Sciatic nerve (tissue), 2 donors: ENCODE results near the gene VAT1L. TPM values are rescaled to one million over a fixed set of nuclear protein-coding genes. Genes with fewer than 3 reads are reported as not detected.

Experiments used
- ATAC-seq: fragments of 200-7000 bp; cut with Tn5 transposase; one replicate; pipeline ENCODE4 v1.9.1; 2020; ENCODE audit warnings: mild to moderate bottlenecking, moderate library complexity
- DNase-seq: peaks from one replicate; pipeline ENCODE4 v3.0.0-alpha.2; 2020; ENCODE audit warnings: low spot score
- intact Hi-C: fragments of 100-400 bp; cut with DNase I; formaldehyde crosslinking; loops from one replicate; pipeline ENCODE4 v1.14.2; 2022
- total RNA-seq: library from RNA; stranded (reverse); fragmentation: NEBNext Ultra II Directional; extraction: Animal tissue kit (Norgen Biotek cat#: 25700); gene quantifications from one replicate; pipeline ENCODE4 v1.2.1, GENCODE V29; 2021
- donor health status: DM: no; HTN: no; CAD: no.
- donor health status: DM: no; HTN: no; CAD: no.

VAT1L gene
- total RNA-seq, 1 donor from 2014 or later: 36.1 TPM

DNA sequence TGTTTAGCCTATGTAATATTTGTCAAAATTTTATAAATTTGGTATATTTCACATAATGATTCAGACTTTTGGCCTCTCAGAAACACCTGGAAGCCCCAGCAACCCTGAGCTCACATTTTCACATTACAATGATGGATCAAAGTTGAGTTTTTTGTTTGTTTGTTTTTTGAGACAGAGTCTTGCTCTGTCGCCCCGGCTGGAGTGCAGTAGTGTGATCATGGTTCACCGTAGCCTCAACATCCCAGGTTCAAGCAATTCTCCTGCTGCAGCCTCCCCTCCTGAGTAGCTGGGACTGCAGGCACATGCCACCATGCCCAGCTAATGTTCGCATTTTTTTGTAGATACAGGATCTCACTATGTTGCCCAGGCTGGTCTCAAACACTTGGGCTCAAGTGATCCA, 10.6 kb upstream of the VAT1L start:
- intact Hi-C loops: no loop called here
- ATAC-seq (no peak), DNase-seq (no peak)

DNA sequence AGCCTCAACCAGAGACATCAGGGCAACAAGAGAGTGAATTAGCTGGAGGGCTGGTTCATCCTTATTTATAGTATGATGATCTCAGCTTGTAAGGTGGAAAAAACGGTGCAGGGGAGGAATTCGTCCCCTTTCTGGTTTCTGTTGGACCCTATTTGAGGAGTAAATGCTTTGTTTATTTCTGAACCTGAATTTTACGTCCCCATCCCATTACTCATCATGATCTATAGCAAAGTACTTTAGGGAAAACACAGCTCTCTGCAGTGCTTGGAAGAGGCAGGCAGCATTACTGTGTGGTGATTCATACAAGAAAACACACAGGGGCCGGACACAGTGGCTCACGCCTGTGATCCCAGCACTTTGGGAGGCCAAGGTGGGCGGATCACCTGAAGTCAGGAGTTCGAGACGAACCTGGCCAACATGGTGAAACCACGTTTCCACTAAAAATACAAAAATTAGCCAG, 8.0 kb upstream of the VAT1L start:
- intact Hi-C loops: loop anchor here (5.0 kb wide), 1 partner anchor 52 kb away; no protein-coding TSS in a partner anchor
- ATAC-seq: no peak
- DNase-seq: no peak

DNA sequence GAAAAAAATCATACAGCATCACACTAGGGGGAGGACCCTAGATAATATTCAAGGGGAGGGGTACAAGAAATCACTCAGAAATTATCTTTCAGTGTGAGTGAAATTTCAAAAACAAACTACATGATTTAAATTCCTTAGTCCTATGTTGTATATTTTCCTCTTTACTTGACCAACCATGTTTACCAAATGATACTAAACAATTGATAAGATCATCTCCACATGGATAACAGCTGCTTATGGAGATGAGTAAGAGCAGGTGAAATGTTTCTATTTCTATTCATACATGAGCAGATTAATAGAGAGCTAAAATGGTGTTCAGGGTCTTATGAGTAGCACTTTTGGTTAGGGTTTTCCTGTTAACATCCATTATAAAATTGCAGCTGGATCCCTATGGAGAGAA, 7.3 kb upstream of the VAT1L start:
- ATAC-seq (no peak), DNase-seq (no peak)
- intact Hi-C loops: loop anchor here (5.0 kb wide), 1 partner anchor 51 kb away; no protein-coding TSS in a partner anchor

DNA sequence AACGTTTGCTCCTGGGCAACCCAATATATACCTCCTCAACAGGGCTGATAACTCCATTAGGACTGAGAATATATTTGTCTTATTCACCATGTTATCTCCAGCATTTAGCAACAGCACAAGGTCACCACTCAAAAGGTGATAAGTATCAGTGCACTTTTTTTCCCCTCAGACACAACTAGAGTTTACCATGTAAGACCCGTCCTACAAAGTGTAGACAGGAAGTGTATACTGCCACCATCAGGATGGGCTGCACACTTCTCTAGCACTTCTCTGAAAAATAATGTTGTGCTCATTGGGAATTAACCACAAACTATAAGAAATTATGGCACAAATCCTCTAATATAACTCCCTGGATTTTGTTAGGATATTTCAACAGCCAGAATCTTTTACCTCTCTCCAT, 5.7 kb upstream of the VAT1L start:
- intact Hi-C loops: loop anchor here (5.0 kb wide), 1 partner anchor 50 kb away; no protein-coding TSS in a partner anchor
- DNase-seq (no peak), ATAC-seq (no peak)

DNA sequence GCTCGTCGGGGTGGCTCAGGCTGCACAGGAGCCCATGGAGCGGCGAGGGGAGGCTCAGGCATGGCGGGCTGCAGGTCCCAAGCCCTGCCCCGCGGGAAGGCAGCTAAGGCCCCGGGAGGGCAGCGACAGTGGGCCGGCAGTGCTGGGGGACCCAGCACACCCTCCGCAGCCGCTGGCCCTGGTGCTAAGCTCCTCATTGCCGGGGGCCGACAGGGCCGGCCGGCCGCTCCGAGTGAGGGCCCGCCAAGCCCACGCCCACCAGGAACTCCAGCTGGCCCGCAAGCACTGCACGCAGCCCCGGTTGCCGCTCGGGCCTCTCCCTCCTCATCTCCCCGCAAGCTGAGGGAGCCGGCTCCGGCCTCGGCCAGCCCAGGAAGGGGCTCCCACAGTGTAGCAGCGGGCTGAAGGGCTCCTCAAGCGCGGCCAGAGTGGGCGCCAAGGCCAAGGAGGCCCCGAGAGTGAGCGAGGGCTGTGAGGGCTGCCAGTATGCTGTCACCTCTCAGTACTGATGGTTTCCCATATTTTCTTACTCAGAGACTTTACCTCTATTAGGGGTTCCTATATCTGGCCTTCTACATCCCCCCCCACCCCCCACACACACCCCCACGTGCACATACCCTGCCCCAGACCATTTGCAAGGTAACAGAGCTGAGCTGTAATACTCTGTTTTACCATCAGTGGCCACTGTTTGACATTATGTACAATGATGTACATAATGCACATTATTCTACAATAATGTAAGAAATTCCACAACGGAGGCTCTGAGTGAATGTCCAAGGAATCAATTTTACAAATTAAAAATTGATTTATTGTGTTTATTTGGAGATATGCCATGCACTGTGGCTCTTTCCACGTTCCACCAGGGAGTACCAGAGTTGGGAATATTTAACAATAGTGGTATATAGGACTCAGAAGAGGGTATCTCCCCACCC, 3.7 kb upstream of the VAT1L start:
- intact Hi-C loops: loop anchor here (5.0 kb wide), 1 partner anchor 48 kb away; no protein-coding TSS in a partner anchor
- DNase-seq (no peak), ATAC-seq (no peak)

DNA sequence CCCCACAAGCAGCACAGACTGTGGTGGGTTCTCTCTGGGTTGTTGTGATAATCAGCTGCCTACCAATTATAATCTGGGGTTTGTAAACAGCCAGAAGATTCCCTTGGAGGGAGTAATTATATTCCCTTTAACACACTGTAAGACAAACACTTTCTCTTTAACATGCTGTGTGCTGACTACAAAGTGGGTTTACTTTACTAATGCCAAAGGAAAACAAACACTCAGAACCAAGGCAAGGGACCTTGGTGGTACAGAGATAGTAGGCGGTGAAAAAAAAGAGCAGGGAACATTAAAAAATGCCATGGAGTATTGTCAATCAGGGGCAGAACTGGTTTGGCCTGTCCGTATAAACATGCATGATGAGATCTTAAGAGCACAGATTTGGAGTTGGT, 3.0 kb upstream of the VAT1L start:
- intact Hi-C loops: no loop called here

DNA sequence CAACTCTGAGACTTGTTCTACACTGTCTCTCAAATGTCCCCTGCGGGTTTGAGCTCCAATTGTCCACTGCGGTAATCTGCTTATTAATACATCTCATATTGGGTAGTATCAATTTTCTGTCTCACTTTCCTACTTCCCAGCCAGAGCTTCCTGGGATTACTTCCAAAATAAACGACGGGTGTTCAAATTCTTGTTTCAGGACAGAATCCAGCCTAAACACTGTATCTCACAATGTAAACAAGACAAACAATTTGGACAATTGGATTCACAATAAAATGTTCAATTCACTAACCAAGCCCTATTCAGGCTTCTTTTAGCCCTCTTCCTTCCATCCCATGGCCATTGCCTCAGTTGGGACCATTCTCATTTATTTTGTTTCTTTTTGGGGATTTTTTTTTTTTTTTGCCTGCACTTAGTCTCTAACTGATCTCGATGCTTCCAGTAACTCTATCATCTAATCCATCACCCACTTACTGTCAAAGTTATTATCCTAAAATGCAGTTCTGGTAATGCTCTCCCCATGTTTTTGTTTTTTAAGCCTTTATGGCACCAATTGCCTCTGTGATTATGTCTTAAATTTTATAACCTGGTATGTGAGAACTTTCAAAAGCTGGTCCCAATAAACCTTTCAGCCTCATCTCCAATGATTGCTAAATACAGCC, 2.0 kb upstream of the VAT1L start:
- ATAC-seq: no peak
- intact Hi-C loops: no loop called here
- no peak for DNase-seq

More for the DNA sequence above, 3.0 kb upstream of the VAT1L start:
- DNase-seq: no peak
- ATAC-seq: no peak

DNA sequence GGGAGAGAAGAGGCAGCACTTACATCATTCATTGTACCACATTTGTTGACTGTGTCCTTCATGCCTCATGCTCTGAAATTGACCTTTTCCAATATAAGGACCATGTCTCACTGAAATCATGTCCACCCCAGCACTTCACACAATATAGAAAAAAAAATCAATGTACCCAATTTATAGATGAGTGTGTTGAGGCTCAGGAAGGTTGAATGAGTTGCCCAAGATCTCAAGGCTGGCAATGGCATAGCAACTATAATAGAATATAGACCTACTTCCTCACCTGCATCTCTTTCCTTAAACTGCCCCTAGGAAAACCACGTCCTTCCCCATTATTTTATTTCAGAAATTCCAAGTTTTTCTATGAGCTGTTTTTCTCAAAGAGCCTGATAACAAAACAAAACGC, 912 bp upstream of the VAT1L start:
- intact Hi-C loops: no loop called here
- DNase-seq (no peak), ATAC-seq (no peak)

DNA sequence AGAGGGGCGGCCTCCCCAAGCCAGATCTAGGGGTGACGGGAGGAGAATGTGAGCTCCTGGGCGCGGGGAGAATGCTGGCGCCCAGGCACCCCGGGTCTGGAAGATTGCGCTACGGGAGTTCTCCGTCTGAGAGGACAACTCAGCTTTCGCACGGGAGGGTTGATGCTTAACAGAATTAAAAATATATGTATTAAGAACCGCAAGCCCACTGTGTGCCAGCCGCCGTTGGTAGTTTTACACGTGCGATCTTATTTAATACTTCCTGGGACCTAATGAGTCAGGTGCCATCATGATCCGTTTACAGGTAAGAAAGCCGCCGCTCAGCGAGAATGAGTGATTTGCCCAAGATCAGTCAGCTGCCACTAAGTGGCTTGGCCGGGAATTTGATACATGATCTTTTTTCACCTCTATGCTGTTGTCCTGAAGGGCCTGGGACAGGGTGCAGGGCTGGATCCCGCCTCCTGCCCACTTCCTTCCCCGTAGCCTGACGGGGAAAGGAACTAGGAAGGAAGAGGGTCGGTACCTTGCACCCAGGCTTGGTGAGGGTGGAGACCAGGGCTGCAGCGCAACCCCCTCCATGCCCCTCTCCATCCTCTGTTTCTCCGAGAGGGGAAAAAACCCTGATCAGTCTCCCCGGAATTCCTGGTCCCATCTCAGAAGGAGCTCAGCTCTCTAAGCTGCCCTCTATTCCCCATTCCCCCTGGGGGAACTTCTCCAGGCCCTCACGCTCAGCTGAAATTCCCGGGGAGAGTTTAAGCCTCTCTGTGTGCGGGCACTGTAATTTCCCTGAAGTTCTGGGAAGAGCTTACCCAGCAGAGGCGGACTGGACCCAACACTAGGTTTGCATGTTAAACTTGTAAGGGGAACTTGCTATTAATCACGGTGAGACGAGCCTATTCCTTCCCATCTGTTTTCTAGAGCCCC, 983 bp downstream of the VAT1L start:
- ATAC-seq (peak; percentile 14), DNase-seq (no peak)
- intact Hi-C loops: no loop called here

DNA sequence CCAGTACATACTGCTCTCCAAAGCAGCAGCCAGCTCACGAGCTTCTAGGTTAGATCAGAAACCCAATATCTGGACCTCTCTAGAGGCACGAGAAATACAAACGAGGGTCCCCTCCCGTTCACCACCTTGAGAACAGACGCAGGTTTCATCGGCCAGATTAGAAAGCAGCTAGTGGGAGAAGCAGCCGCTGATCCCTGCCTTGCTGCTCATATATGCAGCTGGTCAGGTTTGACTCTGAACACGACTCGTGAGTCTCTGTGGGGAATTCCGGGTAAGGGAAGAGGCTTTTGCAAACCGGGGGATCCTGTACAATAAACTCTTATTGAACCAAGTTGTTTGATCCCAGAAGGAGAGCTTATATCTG, 1.6 kb downstream of the VAT1L start:
- intact Hi-C loops: no loop called here
- ATAC-seq (no peak), DNase-seq (no peak)

DNA sequence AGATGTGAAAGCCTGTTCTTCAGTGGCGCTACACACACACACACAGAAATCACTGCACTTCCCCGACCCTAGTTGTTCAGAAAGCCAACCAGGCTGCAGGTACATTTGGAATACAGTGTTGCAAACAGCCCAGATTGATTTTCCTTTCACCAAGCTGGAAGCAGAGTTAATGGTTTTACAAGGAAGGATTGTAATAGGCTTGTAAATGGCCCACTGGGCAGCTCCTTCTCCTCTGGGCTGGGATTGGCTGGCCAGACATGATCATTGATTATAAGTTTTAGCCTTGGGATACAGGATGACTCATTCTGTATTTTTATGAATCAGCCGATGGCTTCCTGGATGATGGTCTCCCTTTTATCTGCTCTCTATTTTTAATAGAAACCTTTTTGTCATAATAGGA, 2.5 kb downstream of the VAT1L start:
- no peak for ATAC-seq
- intact Hi-C loops: no loop called here

DNA sequence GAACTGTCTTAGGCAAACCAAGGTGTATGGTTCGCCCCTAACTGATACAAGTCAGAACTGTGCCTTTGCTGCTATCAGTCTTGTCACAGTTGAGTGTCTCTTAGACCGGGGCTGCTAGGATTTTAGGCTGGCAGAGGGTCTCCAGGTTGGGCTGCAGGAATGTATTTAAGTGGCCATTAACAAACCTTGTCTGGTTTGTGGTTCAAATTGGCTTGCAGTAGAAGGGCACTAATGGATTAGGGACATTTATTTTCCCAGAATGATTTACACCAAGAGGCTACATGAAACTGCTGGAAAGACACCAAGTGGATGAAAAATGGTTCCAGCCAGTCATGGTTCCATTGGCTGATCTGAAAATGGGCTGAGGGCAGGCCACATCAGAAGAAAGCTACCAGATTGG, 5.1 kb downstream of the VAT1L start:
- DNase-seq: no peak
- ATAC-seq: no peak
- intact Hi-C loops: no loop called here

More for the DNA sequence above, 2.5 kb downstream of the VAT1L start:
- DNase-seq: no peak

DNA sequence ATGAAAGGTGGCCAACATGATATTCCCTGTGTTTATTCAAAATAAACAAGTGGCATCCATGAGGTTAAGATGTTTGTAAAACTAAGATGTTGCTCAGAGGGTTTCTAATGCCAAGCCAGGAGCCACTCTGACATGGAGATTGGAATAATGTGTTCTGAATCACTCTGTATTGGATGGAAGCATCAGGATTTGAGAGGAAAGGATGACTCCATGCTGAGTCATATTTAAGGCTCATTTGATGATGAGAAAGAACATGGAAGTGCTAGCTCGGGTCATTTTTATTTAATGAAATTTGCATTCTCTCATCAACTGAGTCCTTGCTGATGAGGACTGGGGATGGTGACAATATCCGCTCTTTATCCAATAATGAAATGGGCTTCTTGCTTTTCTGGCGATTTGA, 6.2 kb downstream of the VAT1L start:
- DNase-seq: no peak
- ATAC-seq: no peak
- intact Hi-C loops: no loop called here

DNA sequence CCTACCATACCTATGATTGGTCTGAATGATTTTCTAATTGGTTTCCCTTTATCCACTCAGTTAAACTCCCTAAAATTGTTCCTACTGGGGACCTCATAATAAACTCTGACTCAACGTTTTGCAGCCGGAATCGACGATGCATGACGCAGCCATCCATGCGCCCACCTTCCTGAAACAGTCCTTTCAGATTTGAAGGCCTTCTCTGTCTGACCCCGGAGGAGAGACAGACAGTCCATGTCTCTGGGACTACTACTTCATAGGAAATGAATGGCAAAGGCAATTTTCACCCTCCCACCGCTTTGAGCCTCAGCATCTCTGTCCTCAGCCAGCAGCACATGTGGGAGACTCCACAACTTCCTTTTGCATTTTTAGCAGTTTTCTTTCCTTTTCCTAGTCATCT, 13.5 kb downstream of the VAT1L start:
- intact Hi-C loops: no loop called here
- no peak for ATAC-seq
- no peak for DNase-seq

DNA sequence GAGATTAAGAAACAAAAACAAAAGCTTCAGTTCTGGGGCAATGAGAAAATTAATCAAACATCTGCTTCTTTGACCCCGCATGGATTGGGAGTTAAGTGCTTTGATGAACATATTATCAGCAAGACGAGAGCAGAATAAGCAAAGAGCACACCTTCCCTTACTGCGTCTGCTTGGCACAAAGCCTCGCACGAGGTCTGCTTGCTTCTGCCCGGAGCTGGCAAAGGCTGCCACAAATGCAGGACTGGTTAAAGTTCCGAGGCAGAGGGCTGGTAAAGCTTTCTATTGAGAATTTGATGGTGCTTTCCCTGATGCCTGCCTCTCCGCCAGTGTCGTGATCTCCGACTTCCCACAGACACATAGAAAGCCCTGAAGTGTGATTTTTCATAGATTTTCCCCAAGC, 17.0 kb downstream of the VAT1L start:
- no peak for ATAC-seq

DNA sequence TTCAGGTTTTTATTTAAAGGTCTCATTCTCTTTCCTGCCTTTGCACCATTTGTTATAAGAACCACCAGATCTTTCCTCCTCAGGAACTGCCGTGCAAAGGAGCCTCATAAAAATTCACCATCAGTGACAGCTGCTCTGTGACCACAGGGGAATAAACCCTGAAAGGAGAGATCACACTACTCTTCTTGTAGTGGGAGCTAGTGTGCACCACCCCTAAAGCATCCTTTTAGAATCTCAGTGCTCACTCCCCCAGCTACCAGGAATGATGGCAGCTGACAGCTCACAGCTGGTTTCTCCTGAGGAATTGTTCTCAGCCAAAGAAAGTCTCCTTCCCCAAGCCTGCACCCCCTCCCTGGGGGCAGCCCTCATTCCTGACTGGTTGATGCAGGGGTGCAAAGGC, 18.7 kb downstream of the VAT1L start:
- DNase-seq: no peak
- intact Hi-C loops: no loop called here
- ATAC-seq: no peak

More for the DNA sequence above, 17.0 kb downstream of the VAT1L start:
- intact Hi-C loops: no loop called here
- no peak for DNase-seq

DNA sequence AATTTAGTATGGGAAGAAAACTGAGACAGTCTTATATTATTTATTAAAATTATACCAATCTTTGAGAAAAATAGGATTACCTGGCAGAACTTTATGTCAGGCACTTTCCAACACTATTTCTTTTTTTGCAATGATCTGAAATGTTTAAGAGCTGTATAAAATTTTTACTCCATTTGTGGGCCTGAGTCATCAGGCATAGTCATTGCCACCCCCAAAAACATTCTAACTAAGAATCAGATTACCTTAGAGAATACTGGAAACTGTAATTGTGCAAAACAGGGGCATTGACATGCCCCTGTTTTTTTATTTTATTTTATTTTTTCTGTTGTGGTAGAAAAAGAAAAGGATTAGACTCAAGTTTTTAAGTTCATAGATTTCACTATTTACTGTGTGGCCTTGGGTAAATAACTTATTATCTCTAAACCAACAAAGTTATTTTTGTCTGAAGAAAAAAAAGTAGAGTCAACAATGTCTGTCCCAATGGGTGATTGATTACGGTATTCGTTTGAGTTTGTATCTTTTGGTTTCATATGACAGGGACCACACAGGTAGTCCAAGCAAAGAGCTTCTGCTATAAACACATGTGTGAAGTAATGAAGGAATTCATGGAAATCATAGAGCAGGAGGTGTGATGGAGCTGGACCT, 24.6 kb downstream of the VAT1L start:
- no peak for DNase-seq
- intact Hi-C loops: no loop called here
- ATAC-seq: no peak

DNA sequence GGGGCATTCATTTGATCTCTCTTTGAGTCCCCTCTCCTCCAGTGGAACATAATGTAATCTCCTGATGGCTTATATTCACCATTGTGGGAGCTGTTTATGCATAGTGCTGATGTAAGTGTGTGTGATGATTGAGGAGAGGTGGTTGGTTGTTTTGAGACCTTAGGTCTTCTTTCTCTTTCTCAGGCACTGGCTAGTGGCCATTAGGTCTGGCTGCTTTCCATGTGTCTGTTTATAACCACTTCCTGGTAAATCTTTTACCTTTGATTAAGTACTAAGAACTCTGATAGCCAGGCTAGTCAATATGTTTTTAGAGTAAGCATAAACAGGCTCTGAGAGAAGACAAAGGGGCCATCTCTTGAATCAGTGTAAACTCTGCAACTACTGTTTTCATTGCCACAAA, 27.9 kb downstream of the VAT1L start:
- ATAC-seq: peak; percentile 30
- intact Hi-C loops: no loop called here
- DNase-seq: no peak

DNA sequence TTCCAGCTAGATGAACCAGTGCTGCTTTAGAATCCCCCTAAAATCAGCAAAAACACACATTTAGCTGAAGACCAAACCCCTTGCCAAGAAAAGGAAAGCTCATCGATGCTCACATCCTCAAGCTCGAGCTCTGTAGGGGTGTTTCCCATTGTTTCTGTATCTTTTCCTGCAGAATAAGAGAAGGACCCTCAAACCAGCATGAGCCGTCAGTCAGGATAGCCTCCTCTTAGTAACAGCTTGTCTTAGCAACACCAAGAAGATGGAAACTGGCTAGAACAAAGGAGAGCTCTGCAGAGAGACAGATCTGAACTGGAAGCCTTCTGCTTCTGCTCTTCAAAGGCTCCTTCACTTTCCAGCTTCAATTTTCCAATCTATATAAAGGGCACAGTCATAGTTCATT, 32.0 kb downstream of the VAT1L start:
- intact Hi-C loops: no loop called here
- ATAC-seq (no peak), DNase-seq (no peak)
